Smooth muscle cell (in vitro differentiated cells): Measurements from ENCODE around the gene C19orf81. TPM values are rescaled to one million over a fixed set of nuclear protein-coding genes. Genes with fewer than 3 reads are reported as not detected.
A peak's percentile ranks its signal among the peaks of the same experiment; 100 is the strongest.

Source experiments
- DNase-seq: peaks from one replicate; lab custom pipeline; 2025; ENCODE audit not compliant: unreplicated experiment; lab: John Stamatoyannopoulos, UW
- H2AFZ ChIP-seq: fragments of 200-600 bp; sonication (generic); 2 replicates; pipeline ENCODE4 v1.6.0; 2016; ENCODE audit warnings: antibody characterized with exemption, low read depth, mild to moderate bottlenecking
- H3F3A ChIP-seq: fragments of 200-600 bp; sonication (generic); 2 replicates; pipeline ENCODE4 v1.6.0; 2017; ENCODE audit warnings: antibody characterized with exemption, low read depth
- H3K27ac ChIP-seq: fragments of 200-600 bp; sonication (generic); 2 replicates; pipeline ENCODE4 v1.5.1; 2016; ENCODE audit warnings: low read depth, mild to moderate bottlenecking
- H3K27me3 ChIP-seq: fragments of 200-600 bp; sonication (generic); 2 replicates; pipeline ENCODE4 v1.6.1; 2016; ENCODE audit warnings: low read depth, mild to moderate bottlenecking
- H3K36me3 ChIP-seq: fragments of 200-600 bp; sonication (generic); 2 replicates; pipeline ENCODE4 v1.5.1; 2016; ENCODE audit warnings: low read depth
- H3K4me1 ChIP-seq: fragments of 200-600 bp; sonication (generic); 2 replicates; pipeline ENCODE4 v1.5.1; 2016; ENCODE audit warnings: low read depth
- H3K4me2 ChIP-seq: fragments of 200-600 bp; sonication (generic); 2 replicates; pipeline ENCODE4 v1.6.0; 2016; ENCODE audit warnings: mild to moderate bottlenecking
- H3K4me3 ChIP-seq: fragments of 200-600 bp; sonication (generic); 2 replicates; pipeline ENCODE4 v1.5.1; 2016; ENCODE audit warnings: mild to moderate bottlenecking
- H3K79me2 ChIP-seq: fragments of 200-600 bp; sonication (generic); 2 replicates; pipeline ENCODE4 v1.6.0; 2016; ENCODE audit warnings: low read depth, mild to moderate bottlenecking
- H3K9ac ChIP-seq: fragments of 200-600 bp; sonication (generic); 2 replicates; pipeline ENCODE4 v1.6.0; 2016; ENCODE audit warnings: low read depth
- H3K9me3 ChIP-seq: fragments of 200-600 bp; sonication (generic); replicated peaks from 2 replicates; pipeline ENCODE4 v1.5.1; 2016; ENCODE audit warnings: low read depth
- H4K20me1 ChIP-seq: fragments of 200-600 bp; sonication (generic); 2 replicates; pipeline ENCODE4 v1.6.0; 2016; ENCODE audit warnings: low read depth
- CTCF ChIP-seq: fragments of 200-600 bp; sonication (generic); IDR thresholded peaks from 2 replicates; pipeline ENCODE4 v1.5.1; 2017; ENCODE audit warnings: borderline replicate concordance, mild to moderate bottlenecking, antibody characterized with exemption; ENCODE audit not compliant: insufficient read depth, poor library complexity, severe bottlenecking
- WGBS: methylation state at CpG from one replicate; pipeline ENCODE4 v1.1.7; 2016; ENCODE audit warnings: low lambda C conversion rate; 5-methylcytosine and 5-hydroxymethylcytosine counted together
- polyA plus RNA-seq: library from polyadenylated mRNA; unstranded; fragments of >200 nt; fragmentation: Nextera tagmentation; extraction: Ambion mirVana; gene quantifications from 2 replicates; pipeline ENCODE4 v1.2.1, GENCODE V29; 2016
- total RNA-seq: library from RNA; depleted of rRNA; stranded (reverse); fragments of >200 nt; gene quantifications from 2 replicates; pipeline ENCODE4 v1.2.3, GENCODE V29; 2014

C19orf81 gene
- total and polyA plus RNA-seq, 2 experiments from 2014 or later: 1.7 to 13.5 TPM

- Histone ChIP-seq H3K4me3 (peak within 1 kb of the TSS; percentile 59), H3K4me2 (peak within 1 kb of the TSS; percentile 92), H3F3A (no peaks in the 10 kb centered on the region), H3K9ac (no peak within 1 kb of the TSS), H3K27ac (no peak within 1 kb of the TSS), H3K4me1 (no peaks in the 10 kb centered on the region), H3K36me3 (no peaks in the 10 kb centered on the region), H3K9me3 (no peaks in the 10 kb centered on the region), H2AFZ (peak within 1 kb of the TSS; percentile 79), H4K20me1 (no peaks in the 10 kb centered on the region), H3K79me2 (no peaks in the 10 kb centered on the region), H3K27me3 (peaks cover 25% of the 10 kb centered on the region)
- no peak for DNase-seq
- WGBS: 10% methylated on average over 32 of the region's 76 CpGs
- TF ChIP-seq CTCF: no peak
Measured at GRCh38 chr19:50639121-50640112, 9.8 kb upstream of the C19orf81 start, which contains the start of gene SYT3. TSS of gene SYT3 (minus strand) at chr19:50639881. CDS start at chr19:50637411, 2,470 bp downstream.

- H3F3A ChIP-seq: no peaks in the 10 kb centered on the region
- 90% methylated on average over 2 of the region's 2 CpGs for WGBS
- H3K27ac ChIP-seq: no peak overlapping the region
- no peak overlapping the region for H3K9ac ChIP-seq
- no peaks in the 10 kb centered on the region for H3K9me3 ChIP-seq
- no peaks in the 10 kb centered on the region for H3K79me2 ChIP-seq
- peak overlapping the region; percentile 92 for H3K4me2 ChIP-seq
- H3K4me3 ChIP-seq: peak overlapping the region; percentile 59
- H3K27me3 ChIP-seq: peaks cover 25% of the 10 kb centered on the region
- H3K4me1 ChIP-seq: no peaks in the 10 kb centered on the region
- TF ChIP-seq CTCF: no peak
- DNase-seq: no peak
- H3K36me3 ChIP-seq: no peaks in the 10 kb centered on the region
- no peak overlapping the region for H2AFZ ChIP-seq
- no peaks in the 10 kb centered on the region for H4K20me1 ChIP-seq
Measured at GRCh38 chr19:50640368-50640767, 8.9 kb upstream of the C19orf81 start.

GRCh38 chr19:50644315-50644915 is 4.8 kb upstream of the C19orf81 start:
- H3K9me3 ChIP-seq: no peaks in the 10 kb centered on the region
- no peak overlapping the region for H3K9ac ChIP-seq
- no peaks in the 10 kb centered on the region for H3K79me2 ChIP-seq
- no peak overlapping the region for H3K4me2 ChIP-seq
- H2AFZ ChIP-seq: no peak overlapping the region
- no peaks in the 10 kb centered on the region for H3K36me3 ChIP-seq
- no peaks in the 10 kb centered on the region for H3F3A ChIP-seq
- H3K27ac ChIP-seq: no peak overlapping the region
- no peak overlapping the region for H3K4me3 ChIP-seq
- no peaks in the 10 kb centered on the region for H3K27me3 ChIP-seq
- no peak for TF ChIP-seq CTCF
- WGBS: 21% methylated on average over 1 of the region's 1 CpG
- H4K20me1 ChIP-seq: no peaks in the 10 kb centered on the region
- no peaks in the 10 kb centered on the region for H3K4me1 ChIP-seq
- DNase-seq: no peak
